AG10803 (cell line): Measurements from ENCODE around the gene THAP12.
"Not testable (repeated sequence)": the region's sequence is repeated elsewhere in the genome, so short reads cannot be mapped to it uniquely, and the experiment has no call there.

Source experiments
- DNase-seq: peaks from one replicate; pipeline ENCODE4 v3.0.0; 2010; ENCODE audit warnings: low read depth
- H3K4me3 ChIP-seq: 2 replicates; pipeline ENCODE4 v1.5.1; 2011; ENCODE audit warnings: mild to moderate bottlenecking, low read length, control low read depth
- TF ChIP-seq, protein P1 (sequence below): conservative IDR thresholded peaks from 2 replicates; pipeline ENCODE4 v1.5.1; 2011; ENCODE audit warnings: mild to moderate bottlenecking, low read length, control low read depth, inconsistent platforms

The THAP12 gene

DNA sequence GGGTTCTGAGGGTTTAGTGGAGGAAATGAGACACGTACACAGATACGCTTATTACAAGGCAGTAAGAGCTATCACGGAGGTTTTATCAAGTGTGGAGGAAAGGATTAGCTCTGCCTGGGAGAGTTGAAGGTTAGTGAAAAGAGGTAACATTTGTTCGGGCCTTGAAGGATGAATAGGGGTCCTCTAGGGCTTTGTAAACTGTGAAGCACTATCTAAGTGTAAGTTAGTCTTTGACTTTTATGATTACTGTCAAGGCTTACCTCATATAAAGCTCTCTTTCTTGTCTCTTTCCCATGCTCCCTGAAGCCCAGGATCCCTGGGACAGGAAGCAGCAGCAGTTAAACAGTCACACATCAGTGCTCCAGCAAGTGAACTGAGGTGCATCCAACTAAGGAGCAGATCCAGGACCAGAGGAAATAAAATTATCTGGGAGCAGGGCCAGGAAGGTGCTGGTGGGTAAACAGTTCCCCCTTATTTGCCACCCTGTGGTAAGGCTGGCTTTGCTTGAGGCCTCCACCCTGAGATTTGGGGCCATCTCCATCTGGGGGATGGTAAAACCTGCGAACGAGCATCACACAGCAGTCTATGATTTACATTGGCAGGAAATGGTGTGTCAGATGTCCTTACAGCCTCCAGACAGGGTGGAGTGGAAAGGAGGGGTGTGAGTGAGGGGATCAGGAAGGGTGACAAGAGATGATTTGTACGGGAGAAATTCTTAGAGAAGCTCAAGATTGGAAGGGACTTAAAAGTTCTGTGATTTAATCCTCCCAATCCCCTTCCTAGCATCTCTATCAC, 27.4 kb upstream of the THAP12 start:
- no peak overlapping the region for H3K4me3 ChIP-seq
- DNase-seq: no peak
- TF ChIP-seq, protein P1, sequence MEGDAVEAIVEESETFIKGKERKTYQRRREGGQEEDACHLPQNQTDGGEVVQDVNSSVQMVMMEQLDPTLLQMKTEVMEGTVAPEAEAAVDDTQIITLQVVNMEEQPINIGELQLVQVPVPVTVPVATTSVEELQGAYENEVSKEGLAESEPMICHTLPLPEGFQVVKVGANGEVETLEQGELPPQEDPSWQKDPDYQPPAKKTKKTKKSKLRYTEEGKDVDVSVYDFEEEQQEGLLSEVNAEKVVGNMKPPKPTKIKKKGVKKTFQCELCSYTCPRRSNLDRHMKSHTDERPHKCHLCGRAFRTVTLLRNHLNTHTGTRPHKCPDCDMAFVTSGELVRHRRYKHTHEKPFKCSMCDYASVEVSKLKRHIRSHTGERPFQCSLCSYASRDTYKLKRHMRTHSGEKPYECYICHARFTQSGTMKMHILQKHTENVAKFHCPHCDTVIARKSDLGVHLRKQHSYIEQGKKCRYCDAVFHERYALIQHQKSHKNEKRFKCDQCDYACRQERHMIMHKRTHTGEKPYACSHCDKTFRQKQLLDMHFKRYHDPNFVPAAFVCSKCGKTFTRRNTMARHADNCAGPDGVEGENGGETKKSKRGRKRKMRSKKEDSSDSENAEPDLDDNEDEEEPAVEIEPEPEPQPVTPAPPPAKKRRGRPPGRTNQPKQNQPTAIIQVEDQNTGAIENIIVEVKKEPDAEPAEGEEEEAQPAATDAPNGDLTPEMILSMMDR: no peak

GRCh38 chr11:76406359-76406758, 25.4 kb upstream of the THAP12 start:
- TF ChIP-seq, protein P1: no peak

GRCh38 chr11:76401484-76401883, 20.6 kb upstream of the THAP12 start:
- DNase-seq, H3K4me3 ChIP-seq: not testable (repeated sequence)

More at GRCh38 chr11:76406359-76406758, 25.4 kb upstream of the THAP12 start:
- no peak for DNase-seq
- H3K4me3 ChIP-seq: no peak overlapping the region

GRCh38 chr11:76400967-76401366, 20.0 kb upstream of the THAP12 start:
- H3K4me3 ChIP-seq: no peak overlapping the region
- TF ChIP-seq, protein P1: no peak
- no peak for DNase-seq

GRCh38 chr11:76397383-76397782, 16.5 kb upstream of the THAP12 start:
- no peak for DNase-seq
- TF ChIP-seq, protein P1: no peak
- H3K4me3 ChIP-seq: no peak overlapping the region

GRCh38 chr11:76395296-76395695, 14.4 kb upstream of the THAP12 start:
- DNase-seq: no peak
- H3K4me3 ChIP-seq: no peak overlapping the region
- TF ChIP-seq, protein P1: no peak

DNA sequence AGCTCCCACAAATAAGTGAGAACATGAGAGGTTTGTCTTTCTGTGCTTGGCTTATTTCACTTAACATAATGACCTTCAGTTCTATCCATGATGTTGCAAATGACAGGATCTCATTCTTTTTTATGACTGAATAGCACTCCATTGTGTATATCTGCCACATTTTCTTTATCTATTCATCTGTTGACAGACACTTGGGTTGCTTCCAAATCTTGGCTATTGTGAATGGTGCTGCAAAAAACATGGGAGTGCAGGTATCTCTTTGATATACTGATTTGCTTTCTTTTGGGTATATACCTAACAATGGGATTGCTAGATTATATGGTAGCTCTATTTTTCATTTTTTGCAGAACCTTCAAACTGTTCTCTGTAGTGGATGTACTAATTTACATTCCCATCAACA, 13.5 kb upstream of the THAP12 start:
- no peak for DNase-seq
- TF ChIP-seq, protein P1: no peak
- H3K4me3 ChIP-seq: no peak overlapping the region
